Measurements from ENCODE around the gene PCDHGB4. TPM values are rescaled to one million over a fixed set of nuclear protein-coding genes. Genes with fewer than 3 reads are reported as not detected.

Gene PCDHGB4
- 0.77 to 1.0 TPM (median 0.88 TPM) in 5 replicates for total RNA-seq (2022; extraction: Qiagen RNA extraction; ENCODE audit: low read depth)

GRCh38 chr5:141387557-141388311, at the start of gene PCDHGB4:
Gene PCDHGB4 (plus strand): TSS chr5:141387698. CDS start chr5:141387885, 187 bp downstream.

GRCh38 chr5:141338538-141339306, 48.8 kb upstream of the PCDHGB4 start, which contains the start of gene PCDHGA2:
Gene PCDHGA2 (plus strand): TSS chr5:141338760.

GRCh38 chr5:141343242-141343952, 44.1 kb upstream of the PCDHGB4 start, which contains the start of gene PCDHGA3:
Gene PCDHGA3 (plus strand): TSS chr5:141343829. CDS start chr5:141344034, 205 bp downstream.

DNA sequence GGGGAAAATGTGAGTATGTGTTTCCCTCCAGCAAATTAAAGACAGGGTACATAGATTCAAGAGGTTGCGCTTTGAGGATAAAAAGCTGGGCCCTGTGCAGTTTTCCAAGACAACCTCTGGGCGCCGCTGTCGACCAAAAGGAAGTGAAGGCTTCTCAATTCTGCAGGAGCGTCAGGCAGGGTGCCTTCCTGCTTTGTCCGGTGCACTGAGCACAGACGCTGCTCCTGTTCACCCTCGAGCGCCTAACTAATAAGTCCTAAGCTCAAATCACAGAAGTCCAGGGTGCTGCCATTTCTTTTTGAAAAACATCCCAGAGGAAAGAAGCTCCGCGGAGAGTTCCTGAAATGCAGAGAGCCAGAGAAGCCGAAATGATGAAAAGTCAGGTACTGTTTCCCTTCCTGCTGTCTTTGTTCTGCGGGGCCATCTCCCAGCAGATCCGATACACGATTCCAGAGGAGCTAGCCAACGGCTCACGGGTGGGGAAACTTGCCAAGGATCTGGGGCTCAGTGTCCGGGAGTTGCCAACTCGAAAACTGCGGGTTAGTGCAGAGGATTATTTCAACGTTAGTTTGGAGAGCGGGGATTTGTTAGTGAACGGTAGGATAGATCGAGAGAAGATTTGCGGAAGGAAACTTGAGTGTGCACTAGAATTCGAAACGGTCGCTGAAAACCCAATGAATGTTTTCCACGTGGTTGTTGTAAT, 37.4 kb upstream of the PCDHGB4 start, which contains the start of gene PCDHGB1:
Gene PCDHGB1 (plus strand): TSS at position 183 of the 703 bp plus-strand sequence. CDS start 162 bp downstream, at position 345.

DNA sequence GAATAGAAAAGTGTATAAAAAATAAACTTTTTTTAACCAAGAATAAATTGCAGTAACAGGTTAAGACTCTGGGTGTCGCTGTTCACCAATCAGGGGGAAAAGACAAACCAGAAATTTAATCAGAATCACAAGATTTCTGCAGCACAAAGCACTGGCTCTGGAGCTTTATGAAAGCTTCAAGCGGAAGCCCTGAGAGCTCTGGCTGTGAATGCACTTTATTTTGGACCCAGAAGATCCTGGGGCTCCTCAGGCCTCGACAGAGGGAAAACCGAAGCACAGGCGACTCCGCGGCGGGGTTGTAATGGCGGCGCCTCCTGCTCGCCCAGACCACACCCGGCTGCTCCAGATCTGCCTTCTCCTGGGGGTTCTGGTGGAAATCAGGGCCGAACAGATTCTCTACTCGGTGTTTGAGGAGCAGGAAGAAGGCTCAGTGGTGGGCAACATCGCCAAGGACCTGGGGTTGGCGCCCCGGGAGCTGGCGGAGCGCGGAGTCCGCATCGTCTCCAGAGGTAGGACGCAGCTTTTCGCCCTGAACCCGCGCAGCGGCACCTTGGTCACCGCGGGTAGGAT, 32.5 kb upstream of the PCDHGB4 start, which contains the start of gene PCDHGA4:
Gene PCDHGA4 (plus strand): TSS at position 122 of the 570 bp plus-strand sequence. CDS start 87 bp downstream, at position 209.

DNA sequence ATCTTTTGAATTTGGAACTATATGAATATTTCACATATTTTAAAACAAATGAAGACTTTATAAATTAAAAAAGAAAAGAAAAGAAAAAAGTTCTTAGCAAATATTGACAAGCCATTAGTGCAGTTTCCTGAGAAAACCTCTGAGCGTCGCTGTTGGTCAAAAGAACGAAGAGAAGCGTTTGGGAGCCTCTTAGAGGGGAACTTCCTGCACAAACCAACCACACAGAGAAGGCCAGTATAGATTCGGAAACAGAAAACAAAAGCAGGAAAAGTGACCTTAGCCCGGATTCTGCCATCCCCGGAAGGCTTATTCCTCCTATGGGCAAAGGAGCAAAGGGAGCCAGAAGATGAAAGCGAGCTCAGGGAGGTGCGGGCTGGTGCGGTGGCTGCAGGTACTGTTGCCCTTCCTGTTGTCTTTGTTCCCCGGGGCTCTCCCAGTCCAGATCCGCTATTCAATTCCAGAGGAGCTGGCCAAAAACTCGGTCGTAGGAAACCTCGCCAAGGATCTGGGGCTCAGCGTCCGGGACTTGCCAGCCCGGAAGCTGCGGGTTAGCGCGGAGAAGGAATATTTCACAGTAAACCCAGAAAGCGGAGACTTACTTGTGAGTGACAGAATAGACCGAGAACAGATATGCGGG, 27.6 kb upstream of the PCDHGB4 start, which contains the start of gene PCDHGB2:
Gene PCDHGB2 (plus strand): TSS at position 205 of the 637 bp plus-strand sequence. CDS start 142 bp downstream, at position 347.

DNA sequence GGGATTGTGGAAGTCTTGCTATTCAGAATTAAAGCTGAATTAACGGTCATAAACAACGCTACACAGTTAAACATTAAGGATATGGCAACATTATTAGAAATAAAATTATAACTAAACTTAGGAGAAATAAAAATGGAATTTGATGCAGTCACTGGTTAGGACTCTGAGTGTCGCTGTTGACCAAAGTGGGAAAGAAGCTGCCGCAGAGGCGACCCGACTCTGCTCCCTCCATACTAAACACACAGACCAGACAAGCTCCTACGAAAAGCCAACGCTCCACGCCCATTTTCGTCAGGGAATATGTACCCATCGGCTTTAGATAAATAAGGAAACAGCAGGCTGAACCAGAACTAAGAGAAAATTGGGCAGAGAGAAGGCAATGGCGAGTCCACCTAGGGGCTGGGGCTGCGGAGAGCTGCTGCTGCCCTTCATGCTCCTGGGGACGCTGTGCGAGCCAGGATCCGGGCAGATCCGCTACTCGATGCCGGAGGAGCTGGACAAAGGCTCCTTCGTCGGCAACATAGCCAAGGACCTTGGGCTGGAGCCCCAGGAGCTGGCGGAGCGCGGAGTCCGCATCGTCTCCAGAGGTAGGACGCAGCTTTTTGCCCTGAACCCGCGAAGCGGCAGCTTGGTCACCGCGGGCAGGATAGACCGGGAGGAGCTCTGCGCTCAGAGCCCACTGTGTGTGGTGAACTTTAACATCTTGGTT, 23.4 kb upstream of the PCDHGB4 start, which contains the start of gene PCDHGA5:
Gene PCDHGA5 (plus strand): TSS at position 211 of the 709 bp plus-strand sequence. CDS start 169 bp downstream, at position 380.

GRCh38 chr5:141369994-141370848, 17.3 kb upstream of the PCDHGB4 start, which contains the start of gene PCDHGB3:
Gene PCDHGB3 (plus strand): TSS chr5:141370242. CDS start chr5:141370395, 153 bp downstream.

DNA sequence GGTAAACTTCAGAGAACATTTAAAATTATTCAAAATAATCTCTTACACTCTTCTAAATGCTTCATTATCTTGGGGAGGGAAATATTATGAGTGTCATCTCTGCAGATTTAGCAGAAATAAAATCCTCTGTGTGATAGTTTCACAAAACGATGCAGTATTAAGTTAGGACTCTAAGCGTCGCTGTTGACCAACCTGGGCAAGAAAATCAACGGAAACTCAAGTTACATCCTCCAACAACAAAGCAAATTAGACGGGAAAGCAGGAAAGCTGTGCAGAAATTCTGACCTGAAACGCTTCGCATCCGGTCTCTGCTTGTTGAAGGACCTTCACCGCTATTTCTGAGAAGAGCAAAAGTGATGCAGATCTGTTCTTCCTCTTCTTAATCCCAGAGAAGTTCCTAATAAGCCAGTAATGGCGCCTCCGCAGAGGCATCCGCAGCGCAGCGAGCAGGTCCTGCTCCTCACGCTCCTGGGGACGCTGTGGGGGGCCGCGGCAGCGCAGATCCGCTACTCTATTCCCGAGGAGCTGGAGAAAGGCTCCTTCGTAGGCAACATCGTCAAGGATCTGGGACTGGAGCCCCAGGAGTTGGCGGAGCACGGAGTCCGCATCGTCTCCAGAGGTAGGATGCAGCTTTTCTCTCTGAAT, 13.7 kb upstream of the PCDHGB4 start, which contains the start of gene PCDHGA6:
Gene PCDHGA6 (plus strand): TSS at position 219 of the 645 bp plus-strand sequence. CDS start 193 bp downstream, at position 412.

GRCh38 chr5:141382469-141383294, 4.8 kb upstream of the PCDHGB4 start, which contains the start of gene PCDHGA7:
Gene PCDHGA7 (plus strand): TSS chr5:141382742. CDS start chr5:141382900, 158 bp downstream.

GRCh38 chr5:141392429-141393198, 5.1 kb downstream of the PCDHGB4 start, which contains the start of gene PCDHGA8:
Gene PCDHGA8 (plus strand): TSS chr5:141392633. CDS start chr5:141392814, 181 bp downstream.

DNA sequence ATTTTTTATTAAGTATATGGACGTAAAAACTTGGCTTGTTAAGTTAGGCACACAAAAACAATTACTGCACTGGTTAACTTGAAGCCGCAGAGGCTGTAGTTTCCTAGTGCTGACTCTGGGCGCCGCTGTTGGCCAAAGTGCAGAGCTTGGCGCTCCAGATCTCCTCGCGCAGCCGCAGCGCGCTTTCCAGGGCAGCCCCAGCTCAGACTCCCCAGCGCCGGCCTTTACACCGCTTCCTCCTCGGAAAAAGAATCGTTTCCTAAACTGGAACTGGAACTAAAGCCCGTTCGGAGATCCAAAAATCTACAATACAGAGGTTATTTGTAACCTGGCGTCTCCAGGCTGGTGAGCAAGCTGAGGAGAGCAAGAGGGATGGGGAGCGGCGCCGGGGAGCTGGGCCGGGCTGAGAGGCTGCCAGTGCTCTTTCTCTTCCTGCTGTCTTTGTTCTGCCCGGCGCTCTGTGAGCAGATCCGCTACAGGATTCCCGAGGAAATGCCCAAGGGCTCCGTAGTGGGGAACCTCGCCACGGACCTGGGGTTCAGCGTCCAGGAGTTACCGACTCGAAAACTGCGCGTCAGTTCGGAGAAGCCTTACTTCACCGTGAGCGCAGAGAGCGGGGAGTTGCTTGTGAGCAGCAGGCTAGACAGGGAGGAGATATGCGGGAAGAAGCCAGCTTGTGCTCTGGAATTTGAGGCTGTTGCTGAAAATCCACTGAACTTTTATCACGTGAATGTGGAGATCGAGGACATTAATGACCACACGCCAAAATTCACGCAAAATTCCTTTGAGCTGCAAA, 10.5 kb downstream of the PCDHGB4 start, which contains the start of gene PCDHGB5:
Gene PCDHGB5 (plus strand): TSS at position 192 of the 796 bp plus-strand sequence. CDS start 181 bp downstream, at position 373.

DNA sequence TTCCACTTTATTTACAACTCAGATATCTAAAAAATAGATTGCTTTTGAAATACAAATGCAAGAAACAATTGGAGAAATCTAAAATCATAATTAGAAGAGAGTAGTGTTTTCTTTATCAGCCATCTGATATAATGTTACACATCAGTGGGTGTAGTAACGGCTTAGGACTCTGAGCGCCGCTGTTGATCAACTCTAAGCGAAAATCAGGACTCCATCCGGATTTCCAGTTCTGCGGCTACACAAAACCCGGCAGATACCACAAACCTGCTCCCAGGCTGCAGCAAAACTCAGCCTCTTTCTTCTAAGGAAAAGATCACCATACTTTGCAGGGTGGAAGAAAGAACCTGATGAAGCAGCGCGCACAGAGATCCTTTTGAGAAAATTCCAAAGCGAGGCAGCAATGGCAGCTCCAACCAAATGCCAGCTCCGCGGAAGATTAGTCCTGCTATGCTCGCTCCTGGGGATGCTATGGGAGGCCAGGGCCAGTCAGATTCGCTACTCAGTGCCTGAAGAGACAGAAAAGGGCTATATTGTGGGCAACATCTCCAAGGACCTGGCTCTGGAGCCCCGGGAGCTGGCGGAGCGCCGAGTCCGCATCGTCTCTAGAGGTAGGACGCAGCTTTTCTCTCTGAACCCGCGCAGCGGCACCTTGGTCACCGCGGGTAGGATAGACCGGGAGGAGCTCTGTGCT, 15.2 kb downstream of the PCDHGB4 start, which contains the start of gene PCDHGA9:
Gene PCDHGA9 (plus strand): TSS at position 226 of the 691 bp plus-strand sequence. CDS start 175 bp downstream, at position 401.

GRCh38 chr5:141407790-141408505, 20.4 kb downstream of the PCDHGB4 start, which contains the start of gene PCDHGB6:
Gene PCDHGB6 (plus strand): TSS chr5:141408021. CDS start chr5:141408203, 182 bp downstream.

All from A549 treated with DMSO at 1 μM for 4 hours (cell line).